GM18867 (cell line): ENCODE measurements around the gene BBX.

Source experiments
- ATAC-seq: cut with Tn5 transposase; IDR thresholded peaks from one replicate; pipeline ENCODE4 v1.9.1; 2021; ENCODE audit warnings: mild to moderate bottlenecking, moderate library complexity; ENCODE audit not compliant: unreplicated experiment

BBX gene

DNA sequence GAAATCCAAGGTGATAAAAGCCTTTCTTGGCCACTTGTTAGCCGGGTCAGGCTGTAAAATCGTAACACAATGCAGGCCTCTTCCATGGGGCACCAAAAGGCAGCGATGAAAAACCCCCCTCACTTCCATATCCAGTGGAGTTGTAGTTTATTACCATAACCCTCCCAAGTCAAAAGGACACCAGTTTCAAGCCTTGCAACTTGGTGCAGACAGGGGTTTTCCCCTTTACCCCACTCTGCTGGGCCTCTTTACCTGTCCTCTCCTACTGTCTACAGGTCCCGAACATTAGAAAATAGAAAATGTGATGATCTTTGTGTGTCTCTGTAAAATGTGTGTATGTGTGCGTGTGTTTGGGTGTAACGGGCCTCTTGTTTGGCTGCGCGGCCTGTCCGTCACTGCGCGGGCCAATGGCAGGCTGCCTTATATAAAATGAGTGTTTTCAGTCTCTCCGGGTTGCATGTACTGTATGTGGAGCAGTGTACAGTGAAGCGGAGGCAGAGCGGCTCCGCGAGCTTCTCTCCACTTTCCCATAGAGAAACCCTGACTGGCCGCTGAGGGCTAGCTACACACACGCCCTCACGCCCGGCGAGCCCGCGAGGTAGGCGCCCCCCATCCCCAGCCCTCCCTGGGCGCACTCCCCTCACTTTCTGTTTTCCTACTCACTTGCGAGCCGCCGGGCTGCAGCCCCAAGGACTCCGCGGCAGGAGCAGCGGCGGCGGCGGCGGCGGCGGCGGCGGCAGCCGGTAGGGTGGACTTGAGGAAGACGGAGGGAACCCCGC lies at the start of gene BBX:
TSS of gene BBX (plus strand) at position 453 of the 779 bp plus-strand sequence. CDS start 187,499 bp downstream, outside the sequence.
- ATAC-seq, result peak; percentile 91

DNA sequence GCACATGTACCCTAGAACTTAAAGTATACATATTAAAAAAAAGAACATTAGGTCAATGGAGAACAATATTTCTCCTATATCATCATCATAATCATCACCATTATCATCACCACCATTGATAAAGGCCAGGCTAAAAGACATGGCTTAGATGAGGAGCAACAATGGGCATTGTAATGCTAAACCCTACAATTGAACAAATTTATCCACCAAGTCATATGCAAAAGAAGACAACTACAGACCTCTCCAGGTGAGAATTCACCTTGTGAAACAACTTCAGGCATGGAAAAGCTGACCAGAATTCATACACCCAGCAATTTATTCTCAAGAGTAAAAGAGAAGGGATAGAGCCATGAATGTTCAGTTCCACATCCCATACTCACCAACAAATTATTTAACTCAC lies 46.3 kb upstream of the BBX start:
- ATAC-seq, result no peak

DNA sequence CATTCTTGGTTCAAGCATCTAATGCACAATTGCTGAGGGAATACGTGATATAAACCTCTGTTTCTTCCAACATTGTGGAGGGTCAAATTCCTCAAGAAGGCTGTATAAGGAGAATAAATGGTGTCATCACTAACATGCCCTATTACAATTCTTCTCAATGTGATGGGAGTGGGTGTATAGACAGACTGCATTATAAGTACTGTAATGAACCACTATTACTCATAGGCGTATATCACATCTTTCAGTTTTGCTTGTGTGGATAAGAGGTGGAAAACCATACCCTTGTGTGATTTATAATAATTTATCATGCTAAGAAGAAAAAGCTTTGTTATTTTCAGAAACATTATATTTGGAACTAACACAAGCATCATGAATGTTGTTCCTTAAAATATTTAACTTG lies 35.3 kb upstream of the BBX start:
- ATAC-seq, result no peak

DNA sequence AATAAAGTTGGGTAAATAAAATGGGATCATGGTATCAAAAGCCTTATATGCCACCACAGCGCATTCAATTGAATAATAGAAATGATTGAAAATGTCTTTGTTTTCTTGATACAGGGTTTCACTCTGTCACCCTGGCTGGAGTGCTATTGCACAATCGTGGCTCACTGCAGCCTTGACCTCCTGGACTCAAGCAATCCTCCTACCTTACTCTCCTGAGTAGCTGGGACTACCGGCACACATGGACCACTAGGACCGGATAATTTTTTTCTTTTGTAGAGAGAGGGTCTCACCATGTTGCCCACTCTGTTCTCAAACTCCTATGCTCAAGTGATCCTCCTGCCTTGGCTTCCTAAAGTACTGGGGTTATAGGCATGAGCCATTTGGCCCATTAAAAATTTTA lies 33.8 kb upstream of the BBX start:
- no peak for ATAC-seq

DNA sequence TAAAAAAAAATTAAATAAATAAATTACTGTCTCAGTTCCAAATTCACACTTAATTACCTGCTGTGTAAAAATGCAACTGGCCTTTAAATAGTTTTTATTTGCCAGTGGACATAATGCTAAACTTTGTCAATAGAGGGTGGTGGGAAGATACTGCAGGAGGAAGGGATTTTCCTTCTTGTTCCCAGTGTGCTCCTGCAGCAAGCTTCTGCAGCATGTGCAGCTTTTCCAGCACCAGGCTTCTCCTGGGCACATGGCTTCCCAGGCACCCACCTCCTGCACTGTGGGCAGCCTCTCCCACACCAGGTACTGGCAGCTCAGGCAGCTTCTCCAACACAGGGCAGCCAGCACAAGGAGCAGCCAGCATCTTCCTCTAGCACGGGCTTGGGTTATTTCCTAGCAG lies 29.6 kb upstream of the BBX start:
- ATAC-seq, result no peak

DNA sequence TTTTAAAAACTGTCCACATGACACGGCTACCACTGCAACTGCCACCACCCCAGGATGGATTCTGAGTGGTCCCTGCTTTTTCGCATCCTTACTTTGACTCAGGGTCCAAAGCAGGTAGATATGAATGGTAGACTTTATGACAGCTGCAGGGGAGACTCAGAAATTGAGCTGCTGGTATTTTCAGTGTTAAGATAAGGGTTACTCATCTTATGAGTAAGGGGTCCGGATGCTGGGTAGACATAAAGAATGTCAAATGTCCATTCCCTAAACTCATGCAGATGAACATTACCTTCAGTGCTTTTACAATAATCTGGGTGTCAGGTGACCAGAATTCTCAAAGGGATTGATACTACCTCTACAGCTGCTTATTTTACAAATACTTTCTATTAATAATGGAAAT lies 25.9 kb upstream of the BBX start:
- no peak for ATAC-seq

DNA sequence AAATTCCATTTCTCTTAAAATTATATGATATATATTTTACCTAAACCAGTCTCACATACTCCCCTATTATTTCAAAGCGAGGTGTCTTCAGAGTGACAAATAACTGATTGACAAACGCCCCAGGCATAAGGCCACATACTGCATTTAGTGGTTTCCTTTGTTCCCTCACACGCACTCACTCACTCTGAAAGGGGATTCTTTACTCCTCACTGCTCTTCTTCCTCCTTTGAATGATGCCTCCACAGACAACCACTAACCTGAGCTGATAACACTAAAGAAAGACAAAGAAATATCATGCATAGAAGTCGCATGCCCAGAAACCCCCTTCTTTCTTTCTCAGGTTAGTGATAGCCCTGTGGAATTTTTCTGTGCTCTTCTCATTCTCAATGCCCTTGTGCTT lies 24.1 kb upstream of the BBX start:
- no peak for ATAC-seq

DNA sequence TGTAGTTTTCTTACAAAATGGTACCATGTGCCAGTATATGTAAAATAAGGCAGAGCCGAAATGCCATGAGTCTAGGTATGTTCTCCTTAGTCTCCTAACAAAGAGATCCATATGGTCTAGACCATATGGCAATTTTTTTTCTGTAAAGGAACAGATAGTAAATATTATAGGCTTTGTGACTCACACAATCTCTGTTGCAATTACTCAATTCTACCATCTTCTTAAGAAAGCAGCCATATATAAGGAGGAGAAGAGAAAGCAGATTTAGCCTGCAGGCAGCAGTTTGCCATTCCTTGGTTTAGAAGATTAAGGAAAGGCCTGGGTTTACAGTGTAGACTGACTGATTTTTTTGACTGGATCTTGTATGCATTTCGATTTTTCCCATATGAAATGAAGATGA lies 16.3 kb upstream of the BBX start:
- ATAC-seq, result no peak

DNA sequence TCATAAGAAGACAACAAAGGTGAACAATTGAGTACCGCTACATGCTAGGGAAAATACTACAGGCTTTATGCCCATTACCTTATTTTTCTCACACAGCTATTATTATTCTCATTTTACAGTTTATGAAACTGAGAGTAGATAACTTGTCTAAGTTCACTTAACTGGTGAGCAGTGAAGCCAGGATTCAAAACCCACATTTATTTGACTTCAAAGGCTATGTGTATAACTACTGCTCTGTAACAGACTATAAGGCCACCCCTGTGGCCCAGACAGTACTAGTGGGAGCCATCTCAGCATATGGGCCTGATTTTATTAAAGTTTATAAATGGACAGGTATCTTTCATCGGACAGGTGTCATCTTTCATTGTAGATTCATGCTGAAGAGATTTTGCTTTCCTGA lies 14.4 kb upstream of the BBX start:
- no peak for ATAC-seq

DNA sequence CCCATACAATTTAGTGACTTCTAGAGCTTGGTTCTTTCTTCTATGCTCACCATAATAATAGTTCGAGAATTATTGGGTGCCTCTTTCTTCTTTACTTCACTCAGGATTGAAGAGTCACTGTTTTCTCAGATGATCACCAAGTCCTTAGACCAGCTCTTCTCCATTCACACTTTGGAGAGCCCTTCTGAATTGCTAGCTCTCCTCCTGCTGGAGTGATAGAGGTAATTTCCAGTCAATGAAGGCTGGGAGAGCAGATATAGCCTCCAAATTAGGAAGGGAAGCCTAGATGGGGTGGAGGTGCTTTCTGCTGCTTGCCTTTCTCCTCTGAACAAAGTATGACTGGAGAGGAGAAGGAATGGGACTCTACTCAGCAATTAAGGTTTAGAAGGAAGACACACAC lies 10.7 kb upstream of the BBX start:
- ATAC-seq, result no peak

DNA sequence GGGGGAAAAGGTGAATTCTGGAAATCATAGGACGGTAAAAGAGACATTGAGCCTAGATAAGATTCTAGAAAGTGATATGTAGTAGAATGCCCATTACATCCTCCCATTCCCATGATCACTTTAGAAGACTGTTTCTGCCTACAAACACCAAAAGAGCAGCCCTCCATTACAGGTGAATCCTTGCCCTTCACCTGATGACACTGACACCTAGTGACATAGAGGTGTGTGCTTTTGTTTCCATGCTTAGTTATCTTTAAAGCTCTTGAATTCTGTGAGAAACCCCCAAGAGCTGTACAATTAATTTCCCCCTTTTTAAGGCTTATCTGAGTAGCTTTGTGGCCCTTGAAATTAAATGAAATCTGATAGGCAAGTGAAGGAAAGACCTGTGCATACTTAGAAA lies 8.3 kb upstream of the BBX start:
- ATAC-seq, result no peak

DNA sequence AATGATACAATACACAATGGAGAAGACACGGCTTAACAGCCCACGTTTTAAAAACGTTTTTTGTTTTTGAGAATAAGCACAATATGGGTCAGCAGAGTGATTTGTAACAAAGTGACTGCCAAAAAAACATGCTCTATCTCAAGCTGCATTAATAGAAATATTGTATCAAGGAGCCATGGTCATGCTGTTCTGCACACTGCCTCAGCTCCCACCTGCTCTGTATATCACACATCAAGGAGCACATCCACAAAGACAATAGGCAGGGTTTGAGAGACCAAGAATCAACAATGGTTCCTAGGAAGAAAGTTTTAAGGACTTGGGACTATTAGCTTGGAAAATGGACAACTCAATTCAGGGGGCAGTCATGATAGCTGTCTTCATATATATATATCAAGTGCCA lies 6.3 kb upstream of the BBX start:
- ATAC-seq, result no peak

DNA sequence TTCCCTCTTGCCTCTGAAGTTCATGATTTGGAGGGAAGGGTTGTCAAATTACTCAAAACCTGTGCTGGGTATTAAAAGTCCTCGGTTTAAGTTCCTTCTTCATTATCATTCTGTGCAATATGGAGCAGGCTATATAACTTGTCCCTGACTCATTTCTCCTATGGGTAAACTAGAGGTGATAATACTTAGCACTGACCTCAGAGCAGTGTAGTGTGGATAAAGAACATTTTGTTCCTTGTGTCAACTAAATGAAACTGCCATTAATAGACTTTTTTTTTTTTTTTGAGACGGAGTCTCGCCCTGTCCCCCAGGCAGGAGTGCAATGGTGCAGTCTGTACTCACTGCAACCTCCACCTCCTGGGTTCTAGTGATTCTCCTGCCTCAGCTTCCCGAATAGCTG lies 2.2 kb upstream of the BBX start:
- no peak for ATAC-seq

DNA sequence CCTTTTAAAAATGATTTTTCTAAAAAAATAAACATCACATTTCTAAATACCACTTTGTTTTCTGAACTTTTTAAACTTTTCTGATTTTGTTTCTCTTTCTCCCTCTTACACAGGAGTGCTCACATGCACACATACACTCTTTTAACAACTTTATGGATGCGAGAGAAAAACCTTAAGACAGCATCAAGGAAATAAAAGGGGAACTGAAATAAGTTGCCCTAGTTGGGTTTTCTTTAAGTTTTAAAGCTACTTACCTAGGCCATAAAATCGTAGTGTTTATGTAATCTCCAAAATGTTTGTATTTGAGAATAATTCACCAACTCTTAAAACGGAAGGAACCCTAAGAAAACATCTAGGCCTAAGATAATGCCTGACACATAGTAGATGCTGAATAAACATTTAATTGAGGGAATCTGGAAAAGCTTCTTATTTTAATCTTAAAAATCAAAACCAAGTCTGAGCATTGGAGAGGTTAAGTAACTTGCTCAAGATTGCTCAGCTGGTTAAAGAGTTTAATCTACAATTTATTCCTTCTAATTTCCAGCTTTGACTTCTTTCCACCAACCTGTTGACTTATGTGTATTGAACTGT lies 1.2 kb upstream of the BBX start:
- no peak for ATAC-seq

DNA sequence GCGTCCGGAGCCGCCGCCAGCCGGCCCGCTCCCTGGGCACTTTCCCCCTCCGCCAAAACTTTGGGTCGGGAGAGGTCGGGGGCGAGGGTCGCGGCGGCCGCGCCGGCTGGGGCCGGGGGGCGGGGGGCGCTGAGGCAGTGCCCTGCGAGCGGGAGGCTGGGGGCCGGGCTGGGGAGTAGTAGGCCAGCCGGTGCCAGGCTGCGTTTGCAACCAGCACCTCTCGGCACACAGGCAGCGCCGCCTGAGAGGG lies 452 bp downstream of the BBX start:
- peak; percentile 36 for ATAC-seq

DNA sequence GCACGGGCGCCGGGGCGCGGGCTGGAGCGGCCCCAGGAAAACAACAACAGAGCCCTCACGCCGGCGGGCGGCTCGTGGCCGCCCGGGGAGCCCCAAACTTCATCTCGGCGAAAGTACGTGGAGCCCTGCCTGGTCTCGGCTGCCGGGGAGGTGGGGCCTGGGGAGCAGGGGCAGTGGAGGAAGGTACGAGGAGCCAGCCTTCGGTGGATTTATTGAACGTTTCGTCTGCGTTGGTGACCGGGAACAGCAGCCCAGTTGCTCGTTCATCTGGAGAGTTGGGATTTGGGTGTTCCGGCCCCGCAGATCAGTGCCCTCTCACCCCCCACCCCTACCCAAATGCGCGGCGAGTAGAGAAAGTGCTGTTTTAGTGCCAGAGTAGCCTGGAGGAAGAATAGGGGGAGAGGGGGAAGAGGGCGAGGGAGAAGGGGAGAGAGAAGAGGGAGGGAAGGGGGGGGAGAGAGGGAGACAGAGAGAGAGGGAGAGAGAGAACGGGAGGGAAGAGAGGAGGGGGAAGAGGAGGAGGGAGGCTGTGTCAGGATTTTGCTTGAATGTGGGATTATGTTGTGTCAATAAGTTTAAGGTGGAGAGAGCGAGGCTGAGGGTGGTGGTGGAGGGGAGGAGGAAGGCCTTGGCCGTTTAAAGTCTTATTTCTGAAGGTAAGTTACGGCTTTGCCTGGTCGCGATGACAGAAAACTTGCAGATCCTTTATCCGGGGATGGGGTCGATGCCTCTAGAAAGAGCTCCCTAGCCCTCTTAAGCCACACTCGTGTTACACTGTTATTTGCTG lies 970 bp downstream of the BBX start:
- peak; percentile 35 for ATAC-seq

DNA sequence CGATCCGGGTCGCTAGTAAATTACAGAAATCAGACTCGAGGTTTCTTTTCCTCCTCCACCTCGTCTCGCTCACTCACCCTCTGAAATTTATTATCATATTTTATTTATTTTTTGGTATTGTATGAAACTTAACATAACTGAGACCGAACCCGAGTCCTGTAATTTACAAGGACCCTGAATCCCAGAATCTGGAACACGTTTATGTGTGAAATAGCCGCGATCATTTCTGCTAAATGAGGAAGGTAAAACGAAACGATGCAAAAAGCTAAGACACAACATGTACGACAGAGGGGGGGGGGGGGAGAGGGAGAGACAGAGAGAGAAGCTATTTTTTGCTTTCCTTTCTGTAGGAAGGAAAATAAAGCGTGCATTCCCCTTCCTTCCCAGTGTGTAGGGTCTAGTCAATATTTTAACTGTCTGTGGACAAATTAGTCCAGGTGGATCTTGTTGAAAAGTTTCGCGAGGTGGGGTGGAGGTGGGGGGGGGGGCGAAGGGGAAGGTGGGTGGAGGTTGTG lies 1.6 kb downstream of the BBX start:
- ATAC-seq, result no peak

DNA sequence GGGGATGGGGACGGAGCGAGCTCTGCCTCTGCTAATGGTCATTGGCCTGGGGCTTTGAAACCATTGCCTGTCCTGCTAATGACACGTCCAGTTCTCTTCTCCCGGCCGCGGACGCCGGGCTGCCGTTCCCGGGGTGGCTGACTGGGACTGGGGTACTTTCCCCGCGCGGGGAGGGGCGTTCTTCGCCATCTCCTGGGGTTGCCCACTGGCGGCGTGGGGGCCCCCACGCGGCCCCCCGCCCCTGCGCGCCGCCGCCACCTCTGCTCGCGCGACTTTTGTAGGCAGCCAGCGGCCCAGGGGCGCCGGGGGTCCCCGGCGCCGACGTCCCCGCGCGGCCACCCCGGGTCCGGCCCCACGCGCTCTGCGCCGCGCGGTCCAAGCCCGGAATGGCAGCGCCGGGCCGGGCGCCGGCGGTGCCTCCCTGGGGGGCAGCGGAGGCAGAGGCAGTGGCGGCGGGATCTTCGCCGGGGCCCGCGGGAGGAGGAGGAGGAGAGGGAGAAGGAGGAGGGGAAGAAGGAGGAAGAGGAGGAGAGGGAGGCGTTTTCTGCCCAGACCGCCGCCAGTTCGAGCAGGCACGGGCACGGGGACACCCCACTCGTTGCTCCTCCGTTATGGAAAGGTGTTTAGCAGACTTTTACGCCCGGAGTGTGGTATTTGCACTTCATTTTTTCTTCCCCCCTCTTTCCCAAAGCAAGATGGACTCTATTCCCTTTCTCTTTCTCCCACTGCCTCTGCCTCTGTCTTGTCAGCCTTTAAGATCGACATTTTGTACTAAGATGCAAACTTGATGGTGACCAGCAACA lies 2.3 kb downstream of the BBX start:
- no peak for ATAC-seq

DNA sequence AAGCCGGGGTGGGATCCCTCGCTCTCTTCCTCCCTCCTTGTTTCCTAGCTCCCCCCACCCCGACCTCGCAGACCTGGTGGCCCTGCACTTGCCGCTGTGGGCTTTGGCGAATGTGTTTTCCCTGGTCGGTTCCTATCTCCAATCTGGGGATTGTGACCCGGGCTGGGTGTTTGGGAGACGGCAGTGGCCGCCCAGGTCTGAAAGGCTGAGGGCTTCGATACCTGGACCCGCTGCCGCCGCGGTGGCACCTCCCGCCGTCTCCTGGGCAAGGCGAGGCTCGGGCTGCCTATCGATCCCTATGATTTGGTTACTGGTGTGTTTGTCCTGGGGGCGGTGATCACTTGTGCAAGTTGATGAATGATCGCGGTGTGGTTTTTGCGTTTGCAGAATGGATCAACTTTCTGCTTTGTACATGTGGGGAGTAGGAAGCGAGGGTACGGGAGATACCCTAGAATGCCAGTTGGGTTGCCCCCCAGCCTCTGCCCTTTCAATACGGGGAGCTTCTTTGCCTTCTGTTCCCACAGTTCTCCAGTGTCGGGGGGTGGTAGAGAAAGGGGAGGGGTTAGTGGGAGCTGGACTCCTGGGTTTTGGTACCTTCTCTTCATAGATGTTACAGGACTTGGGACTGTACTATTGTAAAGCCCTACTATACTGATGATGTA lies 3.0 kb downstream of the BBX start:
- no peak for ATAC-seq

DNA sequence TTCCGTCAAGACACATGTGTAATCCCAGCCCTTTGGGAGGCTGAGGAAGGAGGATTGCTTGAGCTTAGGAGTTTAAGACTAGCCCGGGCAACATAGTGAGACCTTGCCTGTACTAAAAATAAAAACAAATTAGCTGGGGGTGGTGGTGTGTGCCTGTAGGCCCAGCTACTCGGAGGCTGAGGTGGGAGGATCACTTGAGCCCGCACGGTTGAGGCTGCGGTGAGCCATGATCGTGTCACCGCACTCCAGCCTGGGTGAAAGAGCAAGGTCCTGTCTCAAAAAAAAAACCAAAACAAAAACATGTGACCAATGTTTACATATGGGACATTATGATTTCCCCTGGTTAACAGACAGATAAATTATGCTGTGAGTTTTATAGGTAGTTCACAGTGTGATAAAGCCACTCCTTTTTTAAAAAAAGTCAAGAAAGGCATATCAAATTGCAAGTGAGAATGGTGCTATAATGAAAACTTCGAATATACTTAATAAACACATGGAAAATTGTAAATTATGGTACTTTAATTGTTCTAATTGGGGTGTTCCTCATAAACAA lies 9.2 kb downstream of the BBX start:
- ATAC-seq, result no peak

DNA sequence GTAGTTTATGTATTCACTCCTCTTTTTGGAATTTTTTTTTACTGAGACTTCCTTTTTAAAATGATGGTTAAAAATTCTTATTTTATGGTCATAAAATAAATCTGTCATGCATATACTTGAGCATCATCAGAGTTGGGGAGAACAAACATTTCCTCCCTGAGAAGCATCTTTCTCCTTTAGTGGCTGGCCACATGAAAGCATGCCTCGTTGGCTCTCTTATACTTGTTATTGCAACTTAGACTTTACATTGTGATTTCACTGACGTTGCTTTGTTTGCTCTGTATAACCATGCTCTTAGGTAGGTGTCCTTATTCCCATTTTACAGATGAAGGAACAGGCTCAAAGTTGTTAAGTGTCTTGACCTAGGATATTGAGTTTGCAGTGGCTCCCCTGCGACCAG lies 18.1 kb downstream of the BBX start:
- no peak for ATAC-seq
